Vagina (tissue), 2 donors: ENCODE results near the gene MBP.

Source experiments
- POLR2A ChIP-seq, 2 donors: fragments of 450-650 bp; IDR thresholded peaks; one replicate each; pipeline ENCODE4 v1.6.1; 2017; ENCODE audit warnings: antibody characterized with exemption in 2 of 2, mild to moderate bottlenecking in 2 of 2, moderate library complexity in 2 of 2
- TF ChIP-seq, protein P1 (sequence below), 3 experiments: fragments of 450-650 bp in 2 of 3; fragments of 200-600 bp in 1 of 3; sonication (generic) in 1 of 3; IDR thresholded peaks; one replicate each; pipeline ENCODE4 v1.5.1; 2017 to 2019; ENCODE audit warnings: antibody characterized with exemption in 3 of 3, mild to moderate bottlenecking in 2 of 3, moderate library complexity in 2 of 3

DNA sequence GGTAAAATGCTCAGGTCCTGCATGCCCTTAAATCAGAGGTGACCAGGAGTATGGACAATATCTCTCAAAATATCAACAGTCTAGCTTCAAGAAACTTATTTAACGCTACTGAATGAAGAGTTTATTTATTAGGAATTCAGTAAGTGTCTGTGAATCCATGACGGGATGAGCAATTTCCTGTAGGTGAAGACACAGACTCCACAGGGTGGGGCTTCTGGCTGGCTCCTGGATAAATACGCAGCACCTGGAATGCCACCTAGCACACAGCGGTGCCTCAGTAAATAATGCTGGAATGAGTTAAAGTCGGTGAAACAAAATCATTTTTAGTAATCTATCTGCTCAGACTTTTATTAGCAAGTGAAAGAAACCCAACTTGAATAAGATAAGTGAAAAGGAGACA lies 29.4 kb upstream of the MBP start:
- TF ChIP-seq, protein P1, sequence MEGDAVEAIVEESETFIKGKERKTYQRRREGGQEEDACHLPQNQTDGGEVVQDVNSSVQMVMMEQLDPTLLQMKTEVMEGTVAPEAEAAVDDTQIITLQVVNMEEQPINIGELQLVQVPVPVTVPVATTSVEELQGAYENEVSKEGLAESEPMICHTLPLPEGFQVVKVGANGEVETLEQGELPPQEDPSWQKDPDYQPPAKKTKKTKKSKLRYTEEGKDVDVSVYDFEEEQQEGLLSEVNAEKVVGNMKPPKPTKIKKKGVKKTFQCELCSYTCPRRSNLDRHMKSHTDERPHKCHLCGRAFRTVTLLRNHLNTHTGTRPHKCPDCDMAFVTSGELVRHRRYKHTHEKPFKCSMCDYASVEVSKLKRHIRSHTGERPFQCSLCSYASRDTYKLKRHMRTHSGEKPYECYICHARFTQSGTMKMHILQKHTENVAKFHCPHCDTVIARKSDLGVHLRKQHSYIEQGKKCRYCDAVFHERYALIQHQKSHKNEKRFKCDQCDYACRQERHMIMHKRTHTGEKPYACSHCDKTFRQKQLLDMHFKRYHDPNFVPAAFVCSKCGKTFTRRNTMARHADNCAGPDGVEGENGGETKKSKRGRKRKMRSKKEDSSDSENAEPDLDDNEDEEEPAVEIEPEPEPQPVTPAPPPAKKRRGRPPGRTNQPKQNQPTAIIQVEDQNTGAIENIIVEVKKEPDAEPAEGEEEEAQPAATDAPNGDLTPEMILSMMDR (IDR thresholded peaks at IDR 0.05) = no peak
- TF ChIP-seq POLR2A (IDR thresholded peaks at IDR 0.05) = no peak
